GM12891 (cell line): Measurements from ENCODE around the gene SLC45A1.

Source experiments
- POLR2A ChIP-seq: IDR thresholded peaks from 2 replicates; pipeline ENCODE4 v1.6.1; 2011; ENCODE audit warnings: low read depth, low read length, control low read depth
- POLR2AphosphoS5 ChIP-seq: IDR thresholded peaks from 2 replicates; pipeline ENCODE4 v1.6.1; 2011; ENCODE audit warnings: low read depth, low read length, control low read depth
- SPI1 ChIP-seq: IDR thresholded peaks from 2 replicates; pipeline ENCODE4 v1.6.1; 2011; ENCODE audit warnings: low read depth, low read length, control low read depth
- TAF1 ChIP-seq: IDR thresholded peaks from 2 replicates; pipeline ENCODE4 v1.6.1; 2011; ENCODE audit warnings: low read depth, low read length, control low read depth

DNA sequence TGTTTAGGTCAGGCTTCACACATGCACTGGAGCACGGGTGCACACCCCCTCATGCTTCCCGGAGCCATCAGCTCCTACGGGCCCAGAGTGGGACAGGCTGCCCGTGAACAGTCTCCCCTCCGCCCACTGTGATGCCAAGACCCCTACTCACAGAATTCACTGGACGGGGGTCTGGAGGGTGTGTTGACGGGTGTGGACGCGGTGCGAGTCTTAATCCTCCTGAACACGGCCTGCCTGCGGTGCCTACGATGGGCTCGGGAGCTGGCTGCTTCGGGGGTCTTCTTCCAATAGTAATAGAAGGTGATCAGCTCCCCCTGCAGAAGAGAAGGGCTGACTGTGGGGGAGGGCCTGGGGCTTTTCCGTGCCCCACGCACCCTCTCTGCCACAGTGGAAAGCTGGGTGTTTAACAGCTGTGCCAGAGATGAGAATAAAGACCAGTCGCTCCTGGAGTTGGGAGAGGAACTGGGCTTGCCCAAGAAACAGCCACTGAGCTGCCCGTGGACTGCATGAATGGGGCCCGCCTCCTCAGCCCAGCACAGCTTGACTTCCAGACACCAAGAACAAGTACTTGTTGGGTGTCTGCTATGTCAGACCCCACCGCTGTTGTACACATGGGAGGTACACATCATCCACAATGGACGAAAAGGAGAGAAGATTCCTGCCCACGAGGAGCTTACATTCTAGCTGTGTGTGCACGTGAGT lies 47.9 kb downstream of the SLC45A1 start:
- TF ChIP-seq POLR2A = no peak
- TF ChIP-seq TAF1 = no peak
- no peak for TF ChIP-seq SPI1
- TF ChIP-seq POLR2AphosphoS5 = no peak
